Kidney (tissue), 14 donors: ENCODE results near the gene PHACTR1. TPM values are rescaled to one million over a fixed set of nuclear protein-coding genes. Genes with fewer than 3 reads are reported as not detected.

ENCODE experiments used
- DNase-seq, 5 donors: peaks; one replicate each; pipeline ENCODE4 v3.0.0-alpha.2; 2013 to 2020
- FAIRE-seq: peaks from 2 replicates; lab custom pipeline; 2012; peaks lifted over from hg19 to GRCh38; lab: Jason Lieb, UNC
- H3K27ac ChIP-seq, 2 donors: one replicate each; pipeline ENCODE4 v1.7.0; 2013; ENCODE audit warnings: low read depth in 2 of 2, low read length in 2 of 2, inconsistent platforms in 1 of 2
- H3K27me3 ChIP-seq: one replicate; pipeline ENCODE4 v1.7.1; 2013; ENCODE audit warnings: low read length, inconsistent platforms; ENCODE audit not compliant: control insufficient read depth, insufficient read depth
- H3K36me3 ChIP-seq, 3 donors: one replicate each; pipeline versions ENCODE4 v1.7.0 to v1.7.1; 2013; ENCODE audit warnings: low read length in 3 of 3, control low read depth in 1 of 3, inconsistent platforms in 1 of 3; ENCODE audit not compliant: insufficient read depth in 3 of 3, control insufficient read depth in 2 of 3
- H3K4me1 ChIP-seq, 3 donors: one replicate each; pipeline versions ENCODE4 v1.7.0 to v1.7.1; 2013; ENCODE audit warnings: low read length in 3 of 3, inconsistent platforms in 1 of 3, low read depth in 1 of 3; ENCODE audit not compliant: control insufficient read depth in 2 of 3, insufficient read depth in 2 of 3
- H3K4me3 ChIP-seq, 3 donors: one replicate each; pipeline versions ENCODE4 v1.7.0 to v1.8.1; 2013; ENCODE audit warnings: low read length in 3 of 3, control low read depth in 1 of 3, inconsistent platforms in 1 of 3
- H3K9ac ChIP-seq, 3 donors: one replicate each; pipeline versions ENCODE4 v1.7.0 to v1.7.1; 2013; ENCODE audit warnings: low read length in 3 of 3, control low read depth in 1 of 3, inconsistent platforms in 1 of 3
- H3K9me3 ChIP-seq, 3 donors: one replicate each; pipeline versions ENCODE4 v1.7.0 to v1.7.1; 2013; ENCODE audit warnings: low read length in 3 of 3, control low read depth in 1 of 3, inconsistent platforms in 1 of 3; ENCODE audit not compliant: control insufficient read depth in 2 of 3, insufficient read depth in 1 of 3
- CTCF ChIP-seq: IDR thresholded peaks from 3 replicates; pipeline ENCODE4 v1.5.1; 2012; ENCODE audit warnings: mild to moderate bottlenecking, moderate library complexity, borderline replicate concordance; ENCODE audit not compliant: insufficient read depth; ENCODE audit errors: extremely low read depth
- intact Hi-C: fragments of 100-400 bp; cut with DNase I; formaldehyde crosslinking; loops from one replicate; pipeline ENCODE4 v1.11.1; 2022
- polyA plus RNA-seq: library from polyadenylated mRNA; stranded (reverse); fragments of 350-450 nt; fragmentation: Illumina TruSeq; extraction: RNeasy Lipid Tissue Mini Kit (QIAGEN cat#74804); gene quantifications from one replicate; pipeline ENCODE4 v1.2.3, GENCODE V29; 2014; ENCODE audit warnings: low read depth, low replicate concordance; ENCODE audit not compliant: insufficient read depth
- total RNA-seq: library from RNA; stranded (reverse); fragmentation: NEBNext Ultra II Directional; extraction: Animal tissue kit (Norgen Biotek cat#: 25700); gene quantifications from one replicate; pipeline ENCODE4 v1.2.1, GENCODE V29; 2021
- donor health status: control.
- donor health status: control.
- donor health status: control.
- donor health status: control.
- donor health status: control.
- donor health status: DM: yes; HTN: yes; CAD: no.
- donor health status: Normal renal cell carcinoma (clear cell type).

PHACTR1 gene
- total and polyA plus RNA-seq, 2 donors from 2014 or later, result 3.3 to 33.6 TPM

DNA sequence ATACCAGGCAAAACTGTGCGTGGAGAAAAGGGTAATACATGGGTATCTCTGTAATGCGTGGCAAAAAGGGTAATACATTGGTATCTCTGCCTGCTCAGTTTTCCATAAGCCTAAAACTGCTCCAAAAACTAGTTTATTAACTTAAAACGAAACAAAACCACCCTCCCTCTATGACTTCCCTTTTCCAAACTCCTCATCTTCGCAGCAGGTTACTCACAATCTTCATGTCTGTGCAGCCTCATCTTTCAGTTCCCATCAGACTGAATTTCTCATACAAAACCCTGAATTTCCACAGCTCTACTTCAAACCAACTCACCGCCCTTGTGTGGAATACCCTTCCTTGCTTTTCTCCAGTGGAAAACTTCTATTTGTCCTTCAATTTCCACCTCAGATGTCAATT lies 199.4 kb downstream of the PHACTR1 start:
- Histone ChIP-seq H3K9me3 (no peaks in the 10 kb centered on the region), H3K36me3 (no peaks in the 10 kb centered on the region), H3K4me3 (no peak overlapping the region), H3K27ac (no peak overlapping the region), H3K4me1 (no peaks in the 10 kb centered on the region), H3K27me3 (no peaks in the 10 kb centered on the region), H3K9ac (no peak overlapping the region)
- FAIRE-seq (no peak), DNase-seq (no peak)
- TF ChIP-seq CTCF, result no peak
- intact Hi-C loops, result no loop called here

GRCh38 chr6:12916420-12917136 lies 200.0 kb downstream of the PHACTR1 start:
- FAIRE-seq (no peak), DNase-seq (no peak)
- H3K27me3 ChIP-seq, result no peaks in the 10 kb centered on the region
- H3K9ac ChIP-seq, result no peak overlapping the region
- H3K9me3 ChIP-seq, result no peaks in the 10 kb centered on the region
- intact Hi-C loops, result no loop called here
- no peaks in the 10 kb centered on the region for H3K36me3 ChIP-seq
- no peak overlapping the region for H3K4me3 ChIP-seq
- no peaks in the 10 kb centered on the region for H3K4me1 ChIP-seq
- no peak for TF ChIP-seq CTCF
- H3K27ac ChIP-seq, result no peak overlapping the region

DNA sequence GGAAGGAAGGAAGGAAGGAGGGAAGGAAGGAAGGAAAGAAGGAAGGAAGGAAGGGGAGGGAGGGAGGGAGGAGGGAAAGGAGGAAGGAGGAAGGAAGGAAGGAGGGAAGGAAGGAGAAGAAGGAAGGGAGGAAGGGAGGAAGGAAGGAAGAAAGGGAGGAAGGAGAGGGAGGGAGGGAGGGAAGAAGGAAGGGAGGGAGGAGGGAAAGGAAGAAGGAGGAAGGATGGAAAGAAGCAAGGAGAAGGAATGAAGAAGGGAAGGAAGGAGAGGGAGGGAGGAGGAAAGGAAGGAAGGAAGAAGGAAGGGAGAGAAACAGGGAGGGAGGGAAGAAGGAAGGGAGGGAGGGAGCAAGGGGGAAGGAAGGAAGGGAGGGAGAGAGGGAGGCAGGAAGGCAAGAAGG lies 204.9 kb downstream of the PHACTR1 start:
- H3K4me3 ChIP-seq, result no peak overlapping the region
- FAIRE-seq (no peak), DNase-seq (no peak)
- H3K4me1 ChIP-seq, result no peaks in the 10 kb centered on the region
- no peak overlapping the region for H3K9ac ChIP-seq
- no peak overlapping the region for H3K27ac ChIP-seq
- no peaks in the 10 kb centered on the region for H3K27me3 ChIP-seq
- H3K36me3 ChIP-seq, result no peaks in the 10 kb centered on the region
- intact Hi-C loops, result no loop called here
- TF ChIP-seq CTCF, result no peak
- no peaks in the 10 kb centered on the region for H3K9me3 ChIP-seq

DNA sequence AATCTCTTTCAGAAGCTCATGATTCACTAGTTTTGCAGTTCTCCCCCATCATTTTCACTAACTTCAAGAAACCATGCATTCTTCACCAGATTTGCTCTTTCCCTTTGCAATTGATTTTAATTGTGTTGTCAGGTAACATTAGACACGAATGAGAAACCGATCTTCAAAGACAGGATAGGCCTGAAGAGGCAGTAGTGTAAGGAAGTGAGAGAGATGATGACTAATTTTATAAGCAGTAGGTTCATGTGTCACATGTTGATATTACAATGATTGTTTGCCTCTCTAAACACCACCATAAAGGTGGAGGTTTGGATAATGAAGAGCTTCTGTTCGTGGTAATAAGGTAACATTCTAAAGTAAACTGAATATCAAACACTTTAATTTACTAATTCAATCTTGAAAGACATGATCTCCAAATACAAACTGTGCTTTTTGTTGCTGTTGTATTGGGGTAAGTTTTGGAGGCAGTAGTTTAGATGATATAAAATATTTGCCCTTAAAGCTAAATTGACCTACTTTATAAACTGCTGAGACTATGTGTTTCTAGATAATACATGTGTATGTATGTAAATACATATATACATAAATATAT lies 207.2 kb downstream of the PHACTR1 start:
- no peak overlapping the region for H3K9ac ChIP-seq
- FAIRE-seq (no peak), DNase-seq (no peak)
- H3K9me3 ChIP-seq, result no peaks in the 10 kb centered on the region
- H3K4me3 ChIP-seq, result no peak overlapping the region
- no peaks in the 10 kb centered on the region for H3K27me3 ChIP-seq
- intact Hi-C loops, result no loop called here
- H3K36me3 ChIP-seq, result no peaks in the 10 kb centered on the region
- H3K4me1 ChIP-seq, result no peaks in the 10 kb centered on the region
- TF ChIP-seq CTCF, result no peak
- no peak overlapping the region for H3K27ac ChIP-seq
